Muscle of back (tissue), 11 donors: ENCODE results near the gene COA5. TPM values are rescaled to one million over a fixed set of nuclear protein-coding genes. Genes with fewer than 3 reads are reported as not detected.

ENCODE experiments used
- DNase-seq, 3 donors: peaks; one replicate each; pipeline versions ENCODE4 v3.0.0 to v3.0.0-alpha.2; 2013
- polyA plus RNA-seq, 10 donors: library from polyadenylated mRNA; unstranded; fragments of 120-200 nt; gene quantifications; one replicate each; pipeline ENCODE4 v1.2.1, GENCODE V29; 2013; ENCODE audit not compliant: insufficient read length in 10 of 10

COA5 gene
- polyA plus RNA-seq, 10 donors: 36.6 to 51.2 (median 45.2) TPM

- DNase-seq: no peak
These were observed 31.5 kb downstream of the COA5 start for GRCh38 chr2:98576666-98577312.

- DNase-seq: no peak
These were observed 34.9 kb downstream of the COA5 start for GRCh38 chr2:98573426-98573825.

DNA sequence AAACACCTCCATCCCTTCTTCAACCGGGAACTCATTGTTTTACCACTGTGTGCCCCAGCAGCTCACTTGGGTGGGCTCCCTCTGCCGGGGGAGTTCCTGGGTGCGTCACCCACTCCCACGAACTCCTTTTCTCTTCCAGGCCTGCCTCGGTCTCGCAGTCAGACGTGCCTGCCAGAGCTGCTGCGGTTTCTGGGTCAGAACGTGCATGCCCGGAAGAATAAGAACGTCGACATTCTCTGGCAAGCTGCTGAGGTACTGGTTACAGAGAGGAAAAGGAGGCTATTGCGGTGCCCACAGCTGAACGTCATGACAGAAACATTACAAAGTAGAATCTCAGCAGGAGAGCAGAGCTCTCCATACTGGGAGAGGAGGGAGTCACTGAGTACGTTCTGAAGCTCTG, 35.6 kb downstream of the COA5 start:
- no peak for DNase-seq

DNA sequence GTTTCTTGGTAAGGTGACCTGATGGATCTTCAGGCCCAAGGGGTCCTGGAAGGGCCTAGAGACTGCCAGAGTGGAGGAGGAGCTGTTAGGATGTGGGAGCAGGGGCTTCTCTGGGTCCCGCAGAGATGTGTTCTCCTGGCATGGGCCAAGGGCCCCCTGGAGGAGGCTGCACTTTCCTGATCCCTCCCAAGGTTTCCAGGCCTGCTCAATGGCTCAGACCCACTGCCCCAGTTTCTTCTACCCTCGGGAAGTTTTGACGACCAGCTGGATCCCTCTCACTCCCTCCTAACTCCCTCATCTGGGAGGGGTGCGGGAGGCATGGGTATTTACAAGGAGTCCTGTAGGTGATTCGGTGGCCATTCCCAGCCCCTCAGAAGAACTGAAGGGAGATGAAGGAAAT, 36.1 kb downstream of the COA5 start:
- DNase-seq: no peak

DNA sequence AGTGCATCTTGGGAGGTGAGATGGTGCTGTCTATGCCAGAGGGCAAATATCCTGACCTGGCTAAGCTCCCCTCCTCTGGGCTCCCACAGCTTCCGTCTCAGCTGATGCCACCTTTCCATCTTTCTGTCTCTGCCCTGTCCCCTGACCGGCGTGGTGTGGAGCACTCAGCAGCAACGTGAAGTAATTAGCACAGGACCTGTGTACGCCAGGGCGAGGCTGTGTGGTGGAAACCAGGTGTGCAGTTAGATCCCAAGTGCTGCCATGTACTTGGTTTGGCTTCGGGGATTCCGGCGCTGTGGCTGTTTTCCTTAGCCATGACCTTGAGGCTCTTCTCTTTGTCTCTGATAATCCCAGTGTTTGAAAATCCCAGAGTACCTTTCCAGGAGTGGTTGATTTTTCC, 36.5 kb downstream of the COA5 start:
- no peak for DNase-seq

GRCh38 chr2:98571121-98571701, 37.1 kb downstream of the COA5 start:
- DNase-seq: no peak

- no peak for DNase-seq
These were observed 38.0 kb downstream of the COA5 start for GRCh38 chr2:98570356-98570755.

DNA sequence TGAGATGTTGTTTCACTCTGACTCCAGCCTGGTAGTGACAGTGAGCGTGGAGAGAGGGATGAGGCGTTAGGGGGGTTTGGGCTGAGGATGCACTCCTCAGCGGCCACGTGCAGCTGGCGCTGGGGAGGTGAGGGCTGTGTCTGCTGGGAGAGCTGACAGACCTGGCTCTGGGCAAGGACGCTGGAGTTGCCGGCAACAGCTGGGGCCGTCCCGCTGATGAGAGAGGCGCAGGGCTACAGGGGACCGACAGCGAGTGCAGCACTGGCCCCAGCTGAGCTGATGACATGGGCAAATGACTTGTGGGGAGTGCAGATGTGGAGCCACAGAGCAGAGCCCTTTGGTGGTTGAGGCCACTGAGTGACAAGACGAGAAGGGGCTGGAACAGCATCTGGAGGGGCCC, 38.4 kb downstream of the COA5 start:
- no peak for DNase-seq

GRCh38 chr2:98569197-98569793, 39.0 kb downstream of the COA5 start:
- DNase-seq: peak in 1 of 3 donors; percentile 19

DNA sequence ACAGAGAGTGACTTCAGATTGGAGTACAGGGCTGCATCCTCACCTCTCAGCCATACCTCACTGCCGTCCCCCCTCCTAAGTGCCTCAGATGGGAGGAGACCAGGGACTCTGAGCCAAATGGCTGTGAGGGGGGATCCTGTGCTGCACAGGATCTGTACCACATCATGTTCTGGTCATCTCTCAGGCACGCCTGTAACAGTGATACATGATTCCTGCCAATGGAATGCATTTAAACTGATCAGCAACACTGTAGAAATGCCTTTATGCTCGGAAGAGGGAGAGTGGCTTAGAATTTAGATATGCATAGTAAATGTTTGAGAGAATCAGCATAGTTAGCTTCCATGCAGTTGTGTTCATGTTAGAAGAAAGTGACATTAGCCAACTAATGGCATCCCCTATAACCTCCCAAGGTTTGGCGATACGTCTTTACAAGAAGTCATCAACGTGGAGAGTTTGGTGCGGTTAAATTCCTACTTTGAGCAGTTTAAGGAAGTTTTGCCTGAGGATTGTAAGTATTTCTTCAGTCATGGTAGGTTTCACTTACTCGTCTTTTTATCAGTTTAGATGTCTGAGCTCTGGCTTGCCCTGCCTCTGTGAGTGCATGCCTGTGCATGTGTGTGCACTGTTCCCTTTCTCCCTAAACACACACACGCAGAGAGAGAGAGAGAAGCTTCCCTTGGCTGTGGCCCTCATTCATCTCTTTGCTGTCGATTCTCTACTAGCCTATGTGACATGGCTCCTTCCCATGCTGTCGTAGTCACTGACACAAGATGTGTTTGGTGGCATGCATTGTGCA, 40.0 kb downstream of the COA5 start:
- no peak for DNase-seq

- no peak for DNase-seq
These were observed 42.4 kb downstream of the COA5 start for GRCh38 chr2:98565941-98566340.

- no peak for DNase-seq
These were observed 42.9 kb downstream of the COA5 start for GRCh38 chr2:98565286-98565860.

GRCh38 chr2:98564541-98565132, 43.7 kb downstream of the COA5 start:
- DNase-seq: no peak

- DNase-seq: no peak
These were observed 44.9 kb downstream of the COA5 start for GRCh38 chr2:98563394-98563793.

- no peak for DNase-seq
These were observed 46.2 kb downstream of the COA5 start for GRCh38 chr2:98561902-98562695.

GRCh38 chr2:98561018-98561417, 47.3 kb downstream of the COA5 start:
- no peak for DNase-seq

DNA sequence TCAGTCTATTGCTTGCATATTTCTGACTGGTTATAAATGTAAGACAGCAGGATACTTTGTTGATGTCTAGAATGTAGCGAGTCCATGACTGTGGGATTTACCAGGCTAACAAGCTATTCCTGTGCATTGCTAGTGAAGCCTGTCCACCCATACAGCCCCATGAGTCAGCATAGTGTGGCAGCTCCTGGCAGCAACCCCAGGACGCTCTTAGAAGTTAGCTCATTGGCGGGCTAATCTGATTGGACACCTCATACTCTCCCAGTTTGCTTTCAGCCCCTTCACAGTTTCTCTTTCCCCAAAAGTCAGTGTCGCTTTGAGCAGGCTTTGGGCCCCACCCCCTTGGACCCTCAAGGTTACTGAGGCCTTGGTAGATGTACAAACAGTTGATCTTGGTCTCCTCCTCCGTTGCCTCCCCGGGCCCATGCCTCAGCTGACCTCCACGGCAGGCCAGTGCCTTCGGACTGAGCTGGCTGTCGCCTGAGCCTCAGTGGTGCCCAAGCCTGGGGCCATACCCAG, 48.0 kb downstream of the COA5 start:
- DNase-seq: peak in 1 of 3 donors; percentile 35

DNA sequence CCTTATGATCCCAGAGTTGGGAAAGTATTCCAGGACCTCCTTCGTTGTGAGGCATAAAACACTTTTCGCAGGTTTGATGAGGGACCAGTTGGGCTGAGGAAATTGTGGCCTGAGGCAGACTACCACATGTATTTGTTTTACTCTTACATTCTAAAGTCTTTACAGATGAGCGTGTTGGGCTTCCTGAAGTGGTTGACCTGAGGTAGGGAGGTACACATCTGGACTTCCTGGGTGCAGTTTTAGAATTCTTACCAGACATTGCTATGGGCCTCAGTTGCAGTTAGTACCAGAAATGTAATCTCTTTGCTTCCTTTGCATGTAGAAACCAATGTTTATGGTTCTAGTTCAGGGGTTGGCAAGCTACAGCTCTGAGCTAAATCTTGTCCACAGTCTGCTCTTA, 48.7 kb downstream of the COA5 start:
- DNase-seq: no peak

DNA sequence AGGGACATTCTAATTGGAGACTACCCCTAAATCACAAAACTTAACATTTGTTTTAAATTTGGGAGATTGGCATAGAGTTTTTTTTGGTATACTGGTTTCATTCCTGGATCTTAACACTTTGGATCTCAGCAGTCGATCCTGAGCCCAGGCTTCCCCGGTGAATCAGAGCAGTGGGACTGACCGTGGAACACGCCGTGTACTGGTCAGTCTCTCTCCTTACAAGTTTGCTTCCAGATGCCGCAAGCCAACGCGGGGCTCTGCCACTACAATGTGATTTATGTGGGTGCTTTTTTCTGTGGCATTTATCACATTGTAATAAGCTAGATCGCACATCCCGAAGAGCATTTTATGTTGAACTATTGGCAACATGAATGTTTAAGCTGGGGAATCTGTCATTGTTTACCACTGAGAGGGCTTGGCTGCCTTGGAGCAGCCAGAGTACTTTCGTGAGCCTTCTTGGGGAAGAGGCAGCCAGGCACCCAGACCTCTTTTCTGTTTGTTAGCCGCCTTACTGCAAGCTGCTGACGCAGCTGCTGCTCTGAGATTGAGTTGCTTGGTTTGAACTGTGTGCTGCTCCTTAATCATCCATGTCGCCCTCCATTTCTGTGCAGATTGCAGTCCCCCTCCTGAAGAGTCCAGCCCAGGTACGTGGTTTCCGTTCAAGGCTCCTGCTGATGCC, 49.3 kb downstream of the COA5 start:
- no peak for DNase-seq

- DNase-seq: no peak
These were observed 51.8 kb downstream of the COA5 start for GRCh38 chr2:98556344-98557033.
